A673 (cell line): ENCODE results near the gene TESPA1. TPM values are rescaled to one million over a fixed set of nuclear protein-coding genes. Genes with fewer than 3 reads are reported as not detected.

ENCODE experiments used
- BruUV-seq: library from RNA; stranded (reverse); fragments of 400-500 nt; replicated peaks from 2 replicates; lab custom pipeline; 2021; lab: Mats Ljungman, UMichigan
- CTCF ChIA-PET: fragments of 300-600 bp; sonication (Branson Sonifier 250); formaldehyde crosslinking; loops from one replicate; lab custom pipeline; 2022; ENCODE audit warnings: antibody characterized with exemption; lab: Charles Lee
- POLR2A ChIA-PET: fragments of 300-600 bp; sonication (Branson Sonifier 250); formaldehyde crosslinking; loops from one replicate; lab custom pipeline; 2022; ENCODE audit warnings: antibody characterized with exemption; ENCODE audit not compliant: low non-redundant PET; lab: Charles Lee
- DNase-seq: peaks from one replicate; pipeline ENCODE4 v3.0.0-alpha.2; 2015; ENCODE audit warnings: low spot score
- H3K27ac ChIP-seq: fragments of 200-600 bp; sonication (generic); 2 replicates; pipeline ENCODE4 v1.5.1; 2016; ENCODE audit warnings: mixed run types, low read depth, mild to moderate bottlenecking, mixed read lengths, antibody characterized with exemption, low read length; ENCODE audit not compliant: poor library complexity, severe bottlenecking
- H3K27me3 ChIP-seq: fragments of 200-600 bp; sonication (generic); replicated peaks from 2 replicates; pipeline ENCODE4 v1.6.1; 2017; ENCODE audit warnings: mixed run types, low read depth, mild to moderate bottlenecking, mixed read lengths, antibody characterized with exemption, low read length; ENCODE audit not compliant: insufficient read depth, poor library complexity
- H3K36me3 ChIP-seq: fragments of 200-600 bp; sonication (generic); 2 replicates; pipeline ENCODE4 v1.6.1; 2016; ENCODE audit warnings: mixed run types, mild to moderate bottlenecking, mixed read lengths, antibody characterized with exemption, low read length; ENCODE audit not compliant: insufficient read depth, poor library complexity, severe bottlenecking
- H3K4me1 ChIP-seq: fragments of 200-600 bp; sonication (generic); 2 replicates; pipeline ENCODE4 v1.6.1; 2017; ENCODE audit warnings: mixed run types, mild to moderate bottlenecking, mixed read lengths, antibody characterized with exemption, low read length; ENCODE audit not compliant: insufficient read depth, poor library complexity, severe bottlenecking
- H3K4me3 ChIP-seq: fragments of 200-600 bp; sonication (generic); 2 replicates; pipeline ENCODE4 v1.5.1; 2016; ENCODE audit warnings: low read depth, mixed run types, mild to moderate bottlenecking, mixed read lengths, low read length; ENCODE audit not compliant: poor library complexity, severe bottlenecking
- H3K9me3 ChIP-seq: fragments of 200-600 bp; sonication (generic); 2 replicates; pipeline ENCODE4 v1.6.1; 2016; ENCODE audit warnings: mixed run types, low read depth, mild to moderate bottlenecking, mixed read lengths, antibody characterized with exemption, low read length; ENCODE audit not compliant: poor library complexity, severe bottlenecking
- EZH2 ChIP-seq: fragments of 200-600 bp; sonication (generic); IDR thresholded peaks from 2 replicates; pipeline ENCODE4 v1.6.1; 2017; ENCODE audit warnings: borderline replicate concordance, low read depth, mild to moderate bottlenecking, mixed read lengths, antibody characterized with exemption, low read length; ENCODE audit not compliant: poor library complexity, severe bottlenecking
- intact Hi-C: fragments of 100-400 bp; cut with micrococcal nuclease; formaldehyde crosslinking; loops from one replicate; pipeline ENCODE4 v1.10.0; 2022; ENCODE audit not compliant: unreplicated experiment
- total RNA-seq: library from RNA; stranded (reverse); gene quantifications from 2 replicates; pipeline ENCODE4 v1.2.3, GENCODE V29; 2021
- TF ChIP-seq, protein P1 (sequence below): fragments of 300-800, 200-600 bp; sonication (generic); conservative IDR thresholded peaks from 2 replicates; pipeline ENCODE4 v1.5.1; 2017; ENCODE audit warnings: low read depth, mild to moderate bottlenecking, antibody characterized with exemption, low read length, moderate library complexity, mixed read lengths

The TESPA1 gene
- total RNA-seq, 1 experiment from 2014 or later = not detected

- TF ChIP-seq, protein P1, sequence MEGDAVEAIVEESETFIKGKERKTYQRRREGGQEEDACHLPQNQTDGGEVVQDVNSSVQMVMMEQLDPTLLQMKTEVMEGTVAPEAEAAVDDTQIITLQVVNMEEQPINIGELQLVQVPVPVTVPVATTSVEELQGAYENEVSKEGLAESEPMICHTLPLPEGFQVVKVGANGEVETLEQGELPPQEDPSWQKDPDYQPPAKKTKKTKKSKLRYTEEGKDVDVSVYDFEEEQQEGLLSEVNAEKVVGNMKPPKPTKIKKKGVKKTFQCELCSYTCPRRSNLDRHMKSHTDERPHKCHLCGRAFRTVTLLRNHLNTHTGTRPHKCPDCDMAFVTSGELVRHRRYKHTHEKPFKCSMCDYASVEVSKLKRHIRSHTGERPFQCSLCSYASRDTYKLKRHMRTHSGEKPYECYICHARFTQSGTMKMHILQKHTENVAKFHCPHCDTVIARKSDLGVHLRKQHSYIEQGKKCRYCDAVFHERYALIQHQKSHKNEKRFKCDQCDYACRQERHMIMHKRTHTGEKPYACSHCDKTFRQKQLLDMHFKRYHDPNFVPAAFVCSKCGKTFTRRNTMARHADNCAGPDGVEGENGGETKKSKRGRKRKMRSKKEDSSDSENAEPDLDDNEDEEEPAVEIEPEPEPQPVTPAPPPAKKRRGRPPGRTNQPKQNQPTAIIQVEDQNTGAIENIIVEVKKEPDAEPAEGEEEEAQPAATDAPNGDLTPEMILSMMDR = no peak
- TF ChIP-seq EZH2 = no peak
- no peaks in the 10 kb centered on the region for H3K9me3 ChIP-seq
Observed at GRCh38 chr12:55008944-55009585, 24.5 kb upstream of the TESPA1 start.

GRCh38 chr12:55002355-55002754 lies 17.8 kb upstream of the TESPA1 start:
- intact Hi-C loops = no loop called here
- ChIA-PET POLR2A (no interaction called here), CTCF (no interaction called here)
- H3K36me3 ChIP-seq = no peaks in the 10 kb centered on the region
- H3K4me1 ChIP-seq = no peaks in the 10 kb centered on the region
- H3K4me3 ChIP-seq = no peak overlapping the region
- no peaks in the 10 kb centered on the region for H3K9me3 ChIP-seq
- no peak overlapping the region for H3K27ac ChIP-seq
- no TSS peak for BruUV-seq
- H3K27me3 ChIP-seq = peaks cover 12% of the 10 kb centered on the region
- DNase-seq = no peak
- TF ChIP-seq, protein P1 = no peak
- no peak for TF ChIP-seq EZH2

More at GRCh38 chr12:55008944-55009585, 24.5 kb upstream of the TESPA1 start:
- Histone ChIP-seq H3K4me3 (no peak overlapping the region), H3K27ac (no peak overlapping the region), H3K27me3 (peaks cover 30% of the 10 kb centered on the region), H3K36me3 (no peaks in the 10 kb centered on the region), H3K4me1 (no peaks in the 10 kb centered on the region)
- ChIA-PET POLR2A (no interaction called here), CTCF (no interaction called here)
- no peak for DNase-seq
- no TSS peak for BruUV-seq
- intact Hi-C loops = no loop called here

DNA sequence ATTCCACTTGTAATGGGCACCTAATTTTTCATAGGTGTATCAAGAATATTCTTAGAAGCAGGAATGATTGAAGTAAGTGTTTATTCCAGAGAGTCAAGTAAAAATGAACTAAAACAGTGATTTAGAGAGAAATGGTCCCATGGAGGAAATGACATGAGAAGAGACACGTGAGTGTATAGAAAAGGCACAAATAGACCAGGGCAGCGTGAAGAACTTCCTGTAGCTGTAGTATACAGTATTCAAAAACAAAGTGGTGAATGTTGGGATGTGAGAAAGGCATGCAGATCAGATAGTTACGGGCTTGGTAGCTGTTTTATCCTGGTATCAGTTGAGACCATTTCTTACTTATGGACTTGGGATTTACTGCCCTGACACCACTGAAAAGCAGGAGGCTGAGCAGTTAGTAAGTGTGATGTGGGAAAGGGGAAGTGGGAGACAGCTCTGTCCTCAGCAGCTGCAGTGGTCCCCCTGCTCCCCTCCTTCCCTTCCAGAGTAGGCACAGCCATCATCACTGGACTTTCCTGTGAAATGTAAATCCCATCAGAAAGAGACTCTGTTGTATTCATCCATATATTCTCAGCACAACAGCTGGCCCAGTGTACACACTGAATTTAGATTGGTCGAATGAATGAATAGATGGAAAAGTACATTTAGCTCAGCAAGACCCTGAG lies 16.8 kb upstream of the TESPA1 start:
- no peak for TF ChIP-seq EZH2
- BruUV-seq = no TSS peak
- H3K27ac ChIP-seq = no peak overlapping the region
- no peak overlapping the region for H3K4me3 ChIP-seq
- intact Hi-C loops = no loop called here
- ChIA-PET CTCF (interaction anchor here (1.0 kb wide), 1 partner anchor 8 kb away, joined by 4 read pairs; no protein-coding TSS in a partner anchor), POLR2A (no interaction called here)
- no peaks in the 10 kb centered on the region for H3K4me1 ChIP-seq
- H3K27me3 ChIP-seq = peaks cover 12% of the 10 kb centered on the region
- H3K36me3 ChIP-seq = no peaks in the 10 kb centered on the region
- H3K9me3 ChIP-seq = no peaks in the 10 kb centered on the region
- DNase-seq = no peak
